Measurements from ENCODE around the gene COPS8. TPM values are rescaled to one million over a fixed set of nuclear protein-coding genes. Genes with fewer than 3 reads are reported as not detected.
A peak's percentile ranks its signal among the peaks of the same experiment; 100 is the strongest.

The COPS8 gene
- total and polyA plus RNA-seq, 2 donors, result 55.5 to 60.9 TPM

DNA sequence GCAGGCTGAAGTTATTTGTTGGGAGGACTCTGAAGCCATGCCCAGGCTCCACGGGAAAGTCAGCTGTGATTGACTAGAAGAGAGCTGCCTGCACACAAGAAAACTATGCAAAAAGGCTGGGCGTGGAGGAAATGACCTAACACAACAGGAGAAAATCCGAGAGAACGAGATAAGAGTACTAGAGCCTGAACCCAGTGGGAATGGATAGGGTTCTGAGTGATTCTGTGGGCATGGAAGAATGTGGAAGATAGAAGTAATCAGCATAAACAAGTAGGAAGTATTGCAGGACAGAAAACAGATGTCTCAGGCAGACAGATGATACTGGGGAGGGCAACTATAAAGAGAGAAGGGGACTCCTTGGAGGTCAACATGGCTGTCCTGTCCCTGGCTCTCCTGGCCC, 12.1 kb upstream of the COPS8 start:
- DNase-seq (ENCODE audit: low read depth in 6 of 9, low spot score in 9 of 9), result no peak

GRCh38 chr2:237074211-237074993, 11.3 kb upstream of the COPS8 start:
- H3K27ac ChIP-seq (ENCODE audit: low read depth in 1 of 2, low read length in 1 of 2), result no peak overlapping the region
- H3K9me3 ChIP-seq (ENCODE audit: control insufficient read depth in 2 of 2, insufficient read depth in 1 of 2, low read length in 1 of 2), result no peaks in the 10 kb centered on the region
- 94% methylated on average over 7 of the region's 7 CpGs for WGBS
- no peaks in the 10 kb centered on the region for H3K36me3 ChIP-seq (ENCODE audit: control insufficient read depth in 2 of 2, insufficient read depth in 2 of 2, low read length in 1 of 2)
- no peak for DNase-seq (ENCODE audit: low read depth in 6 of 9, low spot score in 9 of 9)
- no peaks in the 10 kb centered on the region for H3K4me1 ChIP-seq (ENCODE audit: control insufficient read depth in 2 of 2, insufficient read depth in 2 of 2, low read length in 2 of 2)
- H3K27me3 ChIP-seq (ENCODE audit: control insufficient read depth in 2 of 2, insufficient read depth in 1 of 2, low read length in 1 of 2), result no peaks in the 10 kb centered on the region
- H3K4me3 ChIP-seq (ENCODE audit: low read length in 2 of 2), result no peak overlapping the region

More for the DNA sequence above, 12.1 kb upstream of the COPS8 start:
- 92% methylated on average over 4 of the region's 4 CpGs for WGBS
- H3K9me3 ChIP-seq (ENCODE audit: control insufficient read depth in 2 of 2, insufficient read depth in 1 of 2, low read length in 1 of 2), result no peaks in the 10 kb centered on the region
- H3K4me3 ChIP-seq (ENCODE audit: low read length in 2 of 2), result no peak overlapping the region
- H3K4me1 ChIP-seq (ENCODE audit: control insufficient read depth in 2 of 2, insufficient read depth in 2 of 2, low read length in 2 of 2), result no peaks in the 10 kb centered on the region
- H3K27ac ChIP-seq (ENCODE audit: low read depth in 1 of 2, low read length in 1 of 2), result no peak overlapping the region
- H3K27me3 ChIP-seq (ENCODE audit: control insufficient read depth in 2 of 2, insufficient read depth in 1 of 2, low read length in 1 of 2), result no peaks in the 10 kb centered on the region
- H3K36me3 ChIP-seq (ENCODE audit: control insufficient read depth in 2 of 2, insufficient read depth in 2 of 2, low read length in 1 of 2), result no peaks in the 10 kb centered on the region

DNA sequence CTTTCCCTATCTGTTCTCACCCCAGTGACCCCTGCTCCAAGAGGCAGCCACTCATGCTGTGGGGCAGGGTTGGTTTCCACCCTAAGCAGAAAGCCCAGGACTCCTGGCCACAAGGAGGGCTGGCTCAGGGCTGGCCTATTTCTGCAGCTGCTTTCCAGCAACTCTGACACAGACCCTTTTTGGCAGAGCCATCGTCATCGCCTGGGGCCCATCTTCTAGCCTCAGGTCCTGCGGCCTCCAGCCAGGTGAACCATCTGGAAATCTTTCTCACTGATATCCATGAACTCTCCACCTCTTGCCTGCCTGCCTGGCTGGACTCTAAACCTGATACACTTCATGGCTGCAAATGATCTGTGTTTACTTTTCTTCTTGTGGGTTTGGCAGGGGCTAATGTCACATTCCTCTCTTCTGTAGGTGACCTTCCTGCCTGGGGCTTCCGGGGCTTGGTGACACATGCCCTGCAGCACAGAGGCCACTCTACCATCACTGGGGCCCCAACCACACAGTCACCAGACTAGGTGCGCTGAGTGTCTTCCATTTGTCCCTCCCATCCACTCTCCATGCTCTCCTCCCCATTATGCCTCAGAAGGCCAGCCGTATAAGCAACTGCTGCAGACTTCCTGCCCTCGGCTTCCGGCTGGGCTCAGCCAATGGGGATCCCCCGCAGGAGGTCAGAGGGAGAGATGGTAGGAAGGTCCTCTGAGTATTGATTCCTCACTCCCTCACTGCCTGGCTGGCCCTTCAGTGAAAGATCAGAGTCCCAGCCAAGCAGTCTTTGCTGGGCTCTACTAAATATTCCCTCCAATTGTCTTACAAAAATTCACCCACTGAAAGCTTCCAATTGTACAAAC, 9.7 kb upstream of the COPS8 start:
- Histone ChIP-seq H3K4me3 (ENCODE audit: low read length in 2 of 2) (no peak overlapping the region), H3K4me1 (ENCODE audit: control insufficient read depth in 2 of 2, insufficient read depth in 2 of 2, low read length in 2 of 2) (no peaks in the 10 kb centered on the region), H3K27ac (ENCODE audit: low read depth in 1 of 2, low read length in 1 of 2) (no peak overlapping the region), H3K9me3 (ENCODE audit: control insufficient read depth in 2 of 2, insufficient read depth in 1 of 2, low read length in 1 of 2) (no peaks in the 10 kb centered on the region), H3K27me3 (ENCODE audit: control insufficient read depth in 2 of 2, insufficient read depth in 1 of 2, low read length in 1 of 2) (no peaks in the 10 kb centered on the region), H3K36me3 (ENCODE audit: control insufficient read depth in 2 of 2, insufficient read depth in 2 of 2, low read length in 1 of 2) (no peaks in the 10 kb centered on the region)
- DNase-seq (ENCODE audit: low read depth in 6 of 9, low spot score in 9 of 9), result no peak
- WGBS, result 92% methylated on average over 9 of the region's 9 CpGs

DNA sequence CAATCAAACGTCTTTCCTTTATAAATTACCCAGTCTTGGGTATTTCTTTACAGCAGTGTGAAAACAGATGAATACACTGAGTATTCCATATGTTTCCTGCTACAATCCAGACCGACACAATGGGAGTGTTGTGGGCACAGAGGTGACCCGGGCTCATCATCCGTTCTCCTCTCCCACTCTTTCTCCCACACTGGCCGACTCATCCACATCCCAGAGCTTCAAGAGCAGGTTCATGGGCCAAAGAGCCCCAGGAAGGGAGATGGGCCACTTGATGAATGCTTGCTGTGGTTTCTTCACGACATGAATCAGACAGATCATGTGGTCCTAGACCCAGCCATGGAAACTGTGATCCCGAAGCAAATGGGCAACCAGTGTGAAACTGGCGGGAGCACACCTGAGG, 4.1 kb upstream of the COPS8 start:
- H3K4me1 ChIP-seq (ENCODE audit: control insufficient read depth in 2 of 2, insufficient read depth in 2 of 2, low read length in 2 of 2), result peaks cover 4 to 5% of the 10 kb centered on the region in 2 donors

DNA sequence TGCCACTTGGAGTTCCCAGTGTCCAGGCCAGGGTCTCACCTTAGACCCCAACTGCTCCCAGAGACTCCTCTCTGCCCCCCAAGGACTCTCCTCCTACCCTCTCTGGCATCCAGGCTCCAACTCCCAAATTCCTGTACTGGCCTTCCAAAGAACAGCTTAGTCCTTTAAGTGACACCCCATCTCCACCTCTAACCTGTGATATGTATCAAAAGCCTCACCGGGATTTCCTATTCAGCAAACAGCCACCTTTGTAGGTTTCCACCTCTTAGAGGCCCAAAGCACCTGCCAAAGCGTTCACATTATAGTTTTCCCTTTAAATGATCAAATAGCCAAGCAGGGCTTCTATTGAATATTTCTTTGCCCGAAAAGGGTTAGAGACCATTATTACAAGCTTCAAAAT, 2.7 kb upstream of the COPS8 start:
- DNase-seq (ENCODE audit: low read depth in 6 of 9, low spot score in 9 of 9), result no peak
- Histone ChIP-seq H3K9me3 (ENCODE audit: control insufficient read depth in 2 of 2, insufficient read depth in 1 of 2, low read length in 1 of 2) (no peaks in the 10 kb centered on the region), H3K27me3 (ENCODE audit: control insufficient read depth in 2 of 2, insufficient read depth in 1 of 2, low read length in 1 of 2) (no peaks in the 10 kb centered on the region), H3K4me3 (ENCODE audit: low read length in 2 of 2) (no peak overlapping the region), H3K36me3 (ENCODE audit: control insufficient read depth in 2 of 2, insufficient read depth in 2 of 2, low read length in 1 of 2) (no peaks in the 10 kb centered on the region), H3K27ac (ENCODE audit: low read depth in 1 of 2, low read length in 1 of 2) (no peak overlapping the region), H3K4me1 (ENCODE audit: control insufficient read depth in 2 of 2, insufficient read depth in 2 of 2, low read length in 2 of 2) (peaks cover 4 to 5% of the 10 kb centered on the region in 2 donors)
- WGBS, result 96% methylated on average over 3 of the region's 3 CpGs

More for the DNA sequence above, 4.1 kb upstream of the COPS8 start:
- Histone ChIP-seq H3K9me3 (ENCODE audit: control insufficient read depth in 2 of 2, insufficient read depth in 1 of 2, low read length in 1 of 2) (no peaks in the 10 kb centered on the region), H3K27me3 (ENCODE audit: control insufficient read depth in 2 of 2, insufficient read depth in 1 of 2, low read length in 1 of 2) (no peaks in the 10 kb centered on the region), H3K36me3 (ENCODE audit: control insufficient read depth in 2 of 2, insufficient read depth in 2 of 2, low read length in 1 of 2) (no peaks in the 10 kb centered on the region), H3K4me3 (ENCODE audit: low read length in 2 of 2) (no peak overlapping the region), H3K27ac (ENCODE audit: low read depth in 1 of 2, low read length in 1 of 2) (no peak overlapping the region)
- WGBS, result 97% methylated on average over 8 of the region's 8 CpGs
- DNase-seq (ENCODE audit: low read depth in 6 of 9, low spot score in 9 of 9), result no peak

DNA sequence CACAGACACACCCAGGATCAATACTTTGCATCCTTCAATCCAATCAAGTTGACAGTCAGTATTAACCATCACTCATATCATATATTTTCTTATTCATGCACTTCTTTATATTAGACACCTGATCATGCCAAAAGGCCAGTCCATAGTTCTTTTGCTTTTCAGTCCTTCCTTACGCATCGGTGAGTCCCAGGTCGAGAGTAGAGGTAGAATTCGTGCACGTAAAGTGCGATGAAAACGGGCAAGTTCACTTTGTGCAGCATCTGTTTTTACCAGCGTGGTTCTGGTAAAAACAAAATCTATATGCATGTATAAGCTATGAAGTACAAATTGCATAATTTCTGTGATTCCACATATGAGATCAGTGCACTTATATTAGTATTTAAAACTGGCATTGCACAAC, 1.2 kb upstream of the COPS8 start:
- Histone ChIP-seq H3K27me3 (ENCODE audit: control insufficient read depth in 2 of 2, insufficient read depth in 1 of 2, low read length in 1 of 2) (no peaks in the 10 kb centered on the region), H3K27ac (ENCODE audit: low read depth in 1 of 2, low read length in 1 of 2) (no peak overlapping the region), H3K4me3 (ENCODE audit: low read length in 2 of 2) (no peak overlapping the region), H3K4me1 (ENCODE audit: control insufficient read depth in 2 of 2, insufficient read depth in 2 of 2, low read length in 2 of 2) (peaks cover 4 to 5% of the 10 kb centered on the region in 2 donors), H3K36me3 (ENCODE audit: control insufficient read depth in 2 of 2, insufficient read depth in 2 of 2, low read length in 1 of 2) (no peaks in the 10 kb centered on the region), H3K9me3 (ENCODE audit: control insufficient read depth in 2 of 2, insufficient read depth in 1 of 2, low read length in 1 of 2) (no peaks in the 10 kb centered on the region)
- 99% methylated on average over 8 of the region's 8 CpGs for WGBS
- no peak for DNase-seq (ENCODE audit: low read depth in 6 of 9, low spot score in 9 of 9)

GRCh38 chr2:237090906-237091305, 5.2 kb downstream of the COPS8 start:
- H3K27me3 ChIP-seq (ENCODE audit: control insufficient read depth in 2 of 2, insufficient read depth in 1 of 2, low read length in 1 of 2), result no peaks in the 10 kb centered on the region
- peaks cover 0 to 4% of the 10 kb centered on the region in 2 donors for H3K4me1 ChIP-seq (ENCODE audit: control insufficient read depth in 2 of 2, insufficient read depth in 2 of 2, low read length in 2 of 2)
- no peak overlapping the region for H3K4me3 ChIP-seq (ENCODE audit: low read length in 2 of 2)
- 97% methylated on average over 13 of the region's 13 CpGs for WGBS
- no peaks in the 10 kb centered on the region for H3K9me3 ChIP-seq (ENCODE audit: control insufficient read depth in 2 of 2, insufficient read depth in 1 of 2, low read length in 1 of 2)
- H3K27ac ChIP-seq (ENCODE audit: low read depth in 1 of 2, low read length in 1 of 2), result no peak overlapping the region
- H3K36me3 ChIP-seq (ENCODE audit: control insufficient read depth in 2 of 2, insufficient read depth in 2 of 2, low read length in 1 of 2), result peaks cover 5 to 30% of the 10 kb centered on the region in 2 donors
- no peak for DNase-seq (ENCODE audit: low read depth in 6 of 9, low spot score in 9 of 9)

DNA sequence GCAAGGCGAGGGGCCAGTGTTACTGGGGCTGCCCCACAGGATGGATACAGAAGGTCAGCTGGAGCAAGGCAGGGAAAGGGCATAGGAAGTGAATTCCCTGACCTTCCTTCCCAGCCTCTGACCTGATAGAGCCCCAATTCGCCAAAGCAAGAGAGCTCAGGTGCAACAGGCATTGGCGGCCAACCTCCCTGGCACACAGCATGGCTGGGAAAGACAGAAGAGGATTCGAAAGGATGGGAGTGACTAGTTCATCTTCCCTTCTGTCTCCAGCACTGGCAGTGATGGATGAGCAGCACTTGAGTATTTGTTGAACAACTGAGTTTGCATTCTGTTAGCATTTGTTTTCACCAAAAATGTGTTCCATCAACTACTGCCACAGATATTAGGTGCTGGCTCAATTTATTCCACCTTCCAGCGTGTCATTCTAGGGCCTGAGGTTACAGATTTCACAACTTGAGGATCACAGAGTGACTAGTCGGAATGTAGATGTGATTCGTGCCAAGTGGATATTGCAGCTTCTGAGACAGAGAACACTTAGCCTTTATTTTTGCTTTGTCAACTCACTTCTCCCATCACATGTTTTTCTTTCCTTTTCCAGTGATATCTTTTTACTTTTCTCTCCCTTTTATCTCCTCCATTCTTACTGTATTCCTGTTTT, 6.2 kb downstream of the COPS8 start:
- no peak overlapping the region for H3K4me3 ChIP-seq (ENCODE audit: low read length in 2 of 2)
- H3K27ac ChIP-seq (ENCODE audit: low read depth in 1 of 2, low read length in 1 of 2), result peak overlapping the region in 1 of 2 donors; percentile 43
- no peaks in the 10 kb centered on the region for H3K27me3 ChIP-seq (ENCODE audit: control insufficient read depth in 2 of 2, insufficient read depth in 1 of 2, low read length in 1 of 2)
- H3K4me1 ChIP-seq (ENCODE audit: control insufficient read depth in 2 of 2, insufficient read depth in 2 of 2, low read length in 2 of 2), result no peaks in the 10 kb centered on the region
- WGBS, result 94% methylated on average over 7 of the region's 7 CpGs
- DNase-seq (ENCODE audit: low read depth in 6 of 9, low spot score in 9 of 9), result no peak
- no peaks in the 10 kb centered on the region for H3K9me3 ChIP-seq (ENCODE audit: control insufficient read depth in 2 of 2, insufficient read depth in 1 of 2, low read length in 1 of 2)
- H3K36me3 ChIP-seq (ENCODE audit: control insufficient read depth in 2 of 2, insufficient read depth in 2 of 2, low read length in 1 of 2), result peaks cover 9 to 38% of the 10 kb centered on the region in 2 donors

- H3K4me3 ChIP-seq (ENCODE audit: low read length in 2 of 2), result no peak overlapping the region
- no peak for DNase-seq (ENCODE audit: low read depth in 6 of 9, low spot score in 9 of 9)
- no peaks in the 10 kb centered on the region for H3K9me3 ChIP-seq (ENCODE audit: control insufficient read depth in 2 of 2, insufficient read depth in 1 of 2, low read length in 1 of 2)
- no peaks in the 10 kb centered on the region for H3K27me3 ChIP-seq (ENCODE audit: control insufficient read depth in 2 of 2, insufficient read depth in 1 of 2, low read length in 1 of 2)
- peak overlapping the region in 1 of 2 donors; percentile 66 for H3K27ac ChIP-seq (ENCODE audit: low read depth in 1 of 2, low read length in 1 of 2)
- peaks cover 12 to 39% of the 10 kb centered on the region in 2 donors for H3K36me3 ChIP-seq (ENCODE audit: control insufficient read depth in 2 of 2, insufficient read depth in 2 of 2, low read length in 1 of 2)
- 90% methylated on average over 5 of the region's 5 CpGs for WGBS
- no peaks in the 10 kb centered on the region for H3K4me1 ChIP-seq (ENCODE audit: control insufficient read depth in 2 of 2, insufficient read depth in 2 of 2, low read length in 2 of 2)
These were observed 6.8 kb downstream of the COPS8 start for GRCh38 chr2:237092506-237092905.

Measured in thymus (tissue), 11 donors.